ENCODE measurements around the gene GLB1L2.
"Not testable (repeated sequence)": the region's sequence is repeated elsewhere in the genome, so short reads cannot be mapped to it uniquely, and the experiment has no call there.

The GLB1L2 gene

DNA sequence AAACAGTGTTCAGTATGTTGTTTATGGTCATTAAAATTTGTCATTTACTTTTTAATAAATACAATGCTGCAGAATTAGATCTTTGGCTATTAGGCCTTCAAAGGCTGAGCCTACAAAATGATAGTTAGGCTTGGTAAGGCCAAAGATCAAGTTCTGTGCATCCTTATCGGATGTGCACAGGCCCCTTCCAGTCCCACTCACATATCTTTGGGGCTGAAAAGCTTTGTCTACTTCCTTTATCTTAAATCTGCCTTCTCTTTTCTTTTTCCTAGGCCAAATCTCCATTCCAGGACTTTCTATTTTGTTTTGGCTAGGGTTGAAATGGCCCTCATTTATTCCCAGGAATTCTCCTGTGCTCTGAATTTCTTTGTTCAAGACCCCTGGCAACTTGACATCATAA, 3.4 kb upstream of the GLB1L2 start:
- no peak for DNase-seq (ENCODE audit: low spot score)

DNA sequence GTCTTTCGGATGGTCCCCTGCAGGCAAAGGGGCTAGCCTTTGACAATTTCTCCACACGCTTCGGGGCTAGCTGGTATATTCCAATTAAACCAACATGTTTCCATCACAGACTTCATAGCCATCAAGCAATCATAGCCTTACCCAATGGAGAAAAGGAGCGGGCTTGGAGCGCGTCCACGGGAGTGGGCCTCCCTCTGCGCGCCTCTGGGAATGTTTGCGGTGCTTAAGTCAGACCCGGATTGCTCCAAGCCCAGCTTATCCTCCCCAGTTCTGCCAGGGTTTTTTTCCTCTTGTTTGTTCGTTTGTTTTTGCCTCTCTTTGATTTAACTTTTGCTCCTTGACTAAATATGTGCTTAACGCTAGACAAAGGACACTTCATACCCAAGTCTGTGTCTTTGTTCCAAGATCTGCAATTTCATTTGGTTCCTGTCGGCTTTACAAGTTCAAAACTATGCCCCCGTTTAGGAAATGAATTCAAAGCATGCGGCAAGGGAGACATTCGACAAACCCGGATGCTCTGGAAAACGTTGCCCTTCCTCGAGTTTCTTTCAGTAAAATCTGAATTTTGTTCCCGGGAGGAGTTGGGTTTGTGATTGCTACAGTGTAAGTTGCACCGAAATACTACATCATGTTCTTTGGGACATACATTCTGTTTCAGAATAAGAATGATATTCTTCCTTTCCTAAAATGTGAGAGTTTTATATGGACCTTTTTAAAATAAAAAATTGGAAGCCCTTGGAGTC, 1.0 kb upstream of the GLB1L2 start:
- no peak for DNase-seq (ENCODE audit: low spot score)

DNA sequence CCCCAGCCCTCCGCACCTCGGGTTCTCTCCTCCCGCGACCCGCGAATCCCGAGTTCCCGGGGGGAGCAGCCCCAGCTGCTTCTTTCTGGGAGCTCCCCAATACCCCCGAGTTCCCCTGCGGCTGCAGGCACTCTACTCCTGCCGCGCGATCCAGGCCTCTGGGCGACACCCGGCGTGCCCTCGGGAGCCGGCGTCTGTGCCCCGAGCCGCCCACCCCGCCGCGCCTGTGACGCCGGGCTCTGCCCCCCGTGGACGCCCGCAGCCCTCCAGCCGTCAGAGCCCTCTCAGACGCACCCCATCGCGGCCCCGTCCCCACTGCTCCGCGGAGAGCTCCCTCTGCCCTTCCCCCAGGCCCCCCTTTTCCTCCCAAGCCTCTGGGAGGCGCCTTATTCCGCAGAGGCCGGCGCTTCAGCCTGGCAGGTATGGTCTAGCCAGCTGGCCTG, 422 bp downstream of the GLB1L2 start:
- no peak for DNase-seq (ENCODE audit: low spot score)

DNA sequence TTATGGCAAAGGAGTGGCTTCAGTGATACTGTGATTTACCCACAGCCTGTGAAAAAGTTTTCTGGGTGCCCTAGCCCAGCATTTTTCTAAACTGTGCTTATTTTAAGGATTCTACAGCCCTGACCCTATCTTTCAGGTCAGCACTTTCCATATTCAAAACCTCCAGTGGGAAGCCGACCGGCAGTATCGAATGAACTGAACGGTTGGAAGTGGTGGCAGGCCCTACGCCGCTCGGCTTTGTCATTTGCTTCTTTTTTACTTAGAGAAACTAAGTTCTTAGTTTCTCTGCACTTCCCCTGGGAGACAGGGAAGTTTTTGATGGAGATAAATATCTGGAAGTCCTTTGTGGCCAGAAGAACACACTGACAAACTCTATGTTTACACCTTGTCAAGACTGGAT, 994 bp downstream of the GLB1L2 start:
- no peak for DNase-seq (ENCODE audit: low spot score)

DNA sequence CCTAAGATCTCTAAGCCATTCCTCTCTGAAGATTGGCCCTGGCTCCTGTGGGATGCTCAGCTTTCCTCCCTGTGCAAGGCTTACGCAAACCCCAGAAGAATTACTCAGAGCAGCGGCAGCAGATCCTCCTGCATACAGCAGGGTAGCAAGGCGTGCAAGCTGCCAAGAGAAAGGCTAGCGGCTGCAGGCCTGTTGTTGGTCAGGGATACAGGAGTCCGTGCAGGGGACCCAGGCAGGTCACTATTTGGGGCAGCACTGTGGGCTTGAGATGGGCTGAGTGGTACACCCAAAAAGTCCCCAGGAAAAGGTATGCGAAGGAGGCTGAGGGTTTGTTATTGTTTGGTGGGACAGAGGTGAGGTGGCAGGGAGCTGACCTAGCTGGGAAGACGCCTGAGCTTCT, 1.5 kb downstream of the GLB1L2 start:
- no peak for DNase-seq (ENCODE audit: low spot score)

DNA sequence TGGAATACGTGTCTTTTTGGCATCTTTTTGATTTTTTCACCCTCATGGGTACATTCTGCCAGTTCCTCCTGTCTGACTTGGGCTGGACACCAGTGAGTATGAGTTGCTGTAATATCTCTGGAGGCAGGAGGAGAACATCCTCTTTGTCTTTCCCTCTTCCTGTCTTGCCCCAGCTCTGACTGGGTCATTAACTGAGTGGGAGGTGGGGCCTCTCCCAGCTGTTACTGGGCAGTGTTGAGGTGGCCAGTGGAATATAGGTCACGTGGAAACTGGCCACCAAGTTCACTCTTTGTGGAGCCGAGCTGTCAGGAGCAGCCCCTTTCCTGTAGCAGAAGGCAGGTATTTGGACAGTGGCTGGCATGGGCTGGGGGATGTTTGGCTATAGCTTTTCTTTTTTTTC, 2.2 kb downstream of the GLB1L2 start:
- DNase-seq (ENCODE audit: low spot score): no peak

DNA sequence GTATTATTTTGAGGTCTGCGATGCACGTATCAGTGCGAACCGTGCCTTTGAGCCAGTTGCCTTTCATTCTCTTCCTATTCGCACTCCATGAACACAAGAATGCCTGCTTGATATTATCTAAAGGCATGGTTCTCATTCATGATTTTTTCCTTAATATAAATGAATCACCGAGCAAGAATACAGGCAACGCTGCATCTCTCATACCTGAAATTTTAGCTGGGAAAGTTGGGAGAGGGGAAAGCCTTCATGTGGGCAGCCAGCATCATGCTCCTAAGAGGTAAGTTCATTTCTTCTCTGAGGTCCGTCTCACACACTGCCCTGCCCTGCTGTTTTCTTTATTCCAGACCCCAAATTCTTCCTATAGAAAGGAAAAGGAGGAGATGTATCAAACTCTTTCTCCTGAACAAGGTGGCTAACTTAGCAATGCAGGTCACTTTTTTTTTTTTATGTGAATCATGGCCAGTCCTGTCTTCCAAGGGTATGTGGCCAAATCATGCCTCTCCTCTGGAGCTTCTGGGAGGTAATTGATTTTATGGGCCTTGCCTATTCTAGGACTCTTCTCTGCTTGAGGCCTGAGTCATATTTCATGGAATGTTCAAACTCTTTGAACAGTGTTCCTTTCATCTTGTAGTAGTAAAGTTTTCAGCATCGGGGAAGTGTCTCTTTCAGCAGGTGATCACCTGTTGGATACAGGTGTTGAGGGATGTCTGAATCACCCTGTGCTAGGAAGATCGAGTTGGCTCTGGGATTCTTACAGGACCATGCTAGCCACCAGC, 3.2 kb downstream of the GLB1L2 start:
- no peak for DNase-seq (ENCODE audit: low spot score)

DNA sequence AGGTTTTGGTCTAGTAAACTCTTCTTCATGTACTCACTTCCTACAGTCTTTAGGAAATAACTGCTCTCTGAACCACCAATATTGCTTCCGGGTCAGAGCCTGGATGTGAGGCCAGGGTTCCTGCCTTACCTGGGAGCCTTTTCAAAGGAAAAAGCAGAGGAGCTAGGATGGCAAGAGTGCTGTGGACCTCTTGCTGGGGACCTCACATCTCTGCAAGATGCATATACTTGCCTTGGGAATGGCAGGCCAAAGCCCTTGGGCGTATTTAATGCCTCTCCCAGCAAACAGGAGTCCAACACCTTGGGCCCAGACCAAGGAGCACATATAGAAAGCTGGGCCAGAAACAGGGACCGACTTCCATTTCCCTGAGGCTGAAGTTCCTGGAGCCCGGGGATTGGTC, 5.3 kb downstream of the GLB1L2 start:
- DNase-seq (ENCODE audit: low spot score): no peak

DNA sequence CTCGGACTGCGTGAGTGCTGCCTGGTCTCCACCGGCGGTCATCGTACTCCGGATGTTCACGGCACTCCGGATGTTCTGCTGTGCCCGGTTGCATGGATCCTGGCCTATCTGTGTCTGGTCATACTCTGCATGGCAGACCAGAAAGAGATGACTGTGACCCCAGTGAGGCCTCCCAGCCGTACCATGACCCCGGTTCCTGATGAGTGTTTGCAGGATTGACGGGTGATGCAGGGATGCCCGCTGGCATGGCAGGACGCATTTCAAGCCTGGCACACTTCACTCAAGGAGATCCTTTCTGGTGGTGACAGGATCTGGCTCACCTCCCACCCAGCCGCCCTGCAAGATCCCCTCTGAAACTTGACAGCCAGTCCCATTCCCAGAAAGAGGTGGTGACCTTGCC, 6.3 kb downstream of the GLB1L2 start:
- DNase-seq (ENCODE audit: low spot score): no peak

DNA sequence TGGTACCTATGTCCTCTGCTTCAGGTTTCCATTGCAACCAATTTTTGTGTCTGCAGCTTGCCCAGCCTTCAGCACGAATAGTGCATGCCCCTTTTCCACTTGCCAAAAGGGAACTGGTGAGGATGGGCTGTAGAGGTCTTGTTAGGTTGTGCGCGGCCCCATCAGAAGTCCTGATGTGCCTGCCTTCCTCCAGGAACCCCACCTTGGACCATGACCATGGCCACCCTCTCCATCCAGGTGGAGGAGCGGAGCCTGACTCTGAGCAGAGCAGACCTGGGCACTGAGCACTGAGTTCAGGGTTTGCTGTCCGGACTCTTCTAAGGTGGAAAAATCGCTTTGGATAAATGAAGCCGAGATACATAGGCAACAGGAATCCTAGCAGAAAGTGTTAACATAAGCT, 6.9 kb downstream of the GLB1L2 start:
- no peak for DNase-seq (ENCODE audit: low spot score)

DNA sequence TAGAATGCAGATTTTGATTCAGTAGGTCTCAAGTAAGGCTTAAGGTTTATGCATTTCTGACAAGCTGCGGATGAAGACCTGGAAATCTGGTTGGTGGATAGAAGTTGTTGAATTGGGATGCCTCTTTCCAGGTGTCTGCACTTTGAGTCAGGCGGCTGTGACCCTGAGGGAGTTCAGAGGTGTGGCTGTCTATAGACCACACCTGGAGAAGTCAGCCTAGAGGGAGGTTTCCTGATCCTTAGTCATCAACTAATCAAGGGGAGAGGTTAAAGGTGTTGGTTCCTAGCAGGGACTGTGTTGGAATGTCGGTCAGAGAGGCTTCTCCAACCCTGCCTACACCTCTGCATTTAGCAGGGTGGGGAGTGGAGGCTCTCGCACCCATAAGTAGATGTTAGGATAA, 8.0 kb downstream of the GLB1L2 start:
- DNase-seq (ENCODE audit: low spot score): no peak

DNA sequence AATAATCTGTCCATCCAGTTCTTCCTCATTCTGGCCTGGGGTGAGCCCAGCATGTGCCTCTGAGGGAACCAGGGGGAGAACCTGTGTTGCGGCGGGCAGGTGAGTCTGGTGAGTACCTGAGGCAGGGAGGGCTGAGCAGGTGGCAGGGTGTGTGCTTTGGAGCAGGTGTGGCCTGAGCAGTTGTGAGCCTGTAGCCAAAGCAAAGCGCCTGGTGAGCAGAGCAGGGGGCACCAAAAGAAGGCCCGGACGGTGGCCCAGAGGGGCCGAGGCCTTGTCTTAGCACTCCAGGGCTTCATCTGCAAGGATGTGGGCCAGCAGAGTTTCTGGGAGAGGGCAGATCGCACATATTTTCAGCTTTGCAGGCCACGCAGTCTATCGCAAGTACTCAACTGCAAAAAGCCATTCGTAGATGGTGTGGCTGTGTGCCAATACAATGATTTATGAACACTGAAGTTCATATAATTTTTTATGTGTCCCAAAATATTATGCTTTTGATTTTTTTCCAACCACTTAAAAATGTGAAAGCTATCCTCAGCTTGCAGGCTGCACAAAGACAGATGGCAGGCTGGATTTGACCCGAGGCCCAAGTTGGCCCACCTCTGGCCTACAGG, 8.7 kb downstream of the GLB1L2 start:
- DNase-seq (ENCODE audit: low spot score): no peak

DNA sequence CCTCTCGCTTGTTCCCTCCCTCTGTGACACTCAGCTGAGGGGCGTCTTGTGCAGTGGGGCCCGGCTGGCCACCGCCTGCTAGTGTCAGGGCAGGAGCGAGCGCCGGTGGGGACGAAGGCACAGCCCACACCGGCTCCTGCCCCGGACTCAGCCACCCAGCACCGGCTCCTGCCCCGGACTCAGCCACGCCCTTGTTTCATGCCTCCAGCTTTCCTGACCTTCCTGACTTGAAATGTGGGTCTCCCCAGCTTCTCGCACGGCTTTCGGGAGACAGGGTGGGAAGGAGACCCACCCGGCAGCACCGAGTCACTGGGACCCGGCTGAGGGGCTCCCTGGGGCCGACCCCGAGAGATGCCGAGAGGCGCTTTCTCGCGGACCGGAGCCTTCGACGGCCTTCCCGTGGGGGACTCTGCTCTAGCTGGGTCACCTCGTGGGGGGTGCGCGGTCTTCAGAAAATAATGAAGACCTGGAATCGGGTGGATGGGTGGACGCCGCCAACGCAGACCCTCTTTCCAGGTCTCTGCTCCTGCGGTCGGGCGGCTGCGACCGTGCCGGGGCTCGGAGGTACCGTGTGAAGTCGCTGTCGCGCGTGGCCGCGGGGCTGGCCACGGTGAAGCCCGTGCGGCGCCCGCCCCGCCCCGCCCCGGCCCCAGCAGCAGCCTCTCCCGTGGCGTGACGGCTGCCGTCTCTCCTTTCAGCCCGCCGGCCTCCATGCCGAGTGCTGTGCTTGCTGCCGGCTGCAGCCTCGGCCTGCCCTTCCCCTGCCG, 10.2 kb downstream of the GLB1L2 start:
- DNase-seq (ENCODE audit: low spot score): no peak

DNA sequence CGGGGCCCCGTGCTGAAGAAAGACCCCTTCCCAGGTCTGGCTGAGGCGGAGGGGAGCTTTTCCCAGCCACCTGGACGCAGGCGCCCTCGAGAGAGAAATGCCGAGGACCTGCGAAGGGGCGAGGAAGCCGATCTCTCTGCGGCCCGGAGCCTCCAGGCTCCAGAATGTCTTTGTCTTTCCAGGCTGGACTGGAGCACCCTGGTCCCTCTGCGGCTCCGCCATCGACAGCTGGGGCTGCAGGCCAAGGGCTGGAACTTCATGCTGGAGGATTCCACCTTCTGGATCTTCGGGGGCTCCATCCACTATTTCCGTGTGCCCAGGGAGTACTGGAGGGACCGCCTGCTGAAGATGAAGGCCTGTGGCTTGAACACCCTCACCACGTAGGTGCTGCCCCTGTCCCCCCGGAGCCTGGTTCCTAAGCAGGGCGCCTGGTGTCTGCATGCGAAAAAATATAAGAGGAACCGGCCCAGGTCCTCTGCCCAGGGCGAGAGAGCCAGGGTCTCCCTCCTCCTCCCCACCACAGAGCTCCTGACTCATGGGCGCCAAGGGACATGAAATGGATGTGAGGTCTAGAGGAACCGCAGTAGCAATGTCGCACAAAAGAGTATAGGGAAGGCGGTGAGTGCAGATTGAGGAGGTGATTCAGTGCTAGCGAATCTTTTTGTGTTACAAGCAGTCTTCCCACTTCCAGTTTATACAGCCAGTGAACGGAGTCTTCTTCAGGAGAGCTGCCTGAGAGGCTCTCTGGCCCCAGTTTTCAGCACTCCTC, 11.0 kb downstream of the GLB1L2 start:
- no peak for DNase-seq (ENCODE audit: low spot score)

DNA sequence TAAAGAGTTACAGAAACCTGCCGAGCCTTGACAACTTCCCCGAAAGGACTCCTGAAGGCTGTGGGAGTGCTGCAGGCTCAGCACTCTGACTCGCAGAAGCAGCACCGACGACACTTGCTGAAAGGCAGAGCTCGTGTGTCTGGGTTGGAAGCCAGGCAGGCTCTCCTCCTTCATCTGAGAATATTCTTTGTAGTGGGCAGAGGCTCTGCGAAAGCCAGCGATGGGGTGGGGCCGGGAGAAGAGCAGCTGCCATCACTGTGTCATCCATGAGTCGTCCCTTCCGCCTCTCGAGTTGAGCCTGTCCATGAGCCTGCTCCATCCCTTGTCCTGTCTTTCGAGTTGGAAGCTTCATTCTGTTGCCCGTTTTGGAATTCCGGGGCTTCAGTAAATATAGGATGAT, 11.9 kb downstream of the GLB1L2 start:
- DNase-seq (ENCODE audit: low spot score): no peak

DNA sequence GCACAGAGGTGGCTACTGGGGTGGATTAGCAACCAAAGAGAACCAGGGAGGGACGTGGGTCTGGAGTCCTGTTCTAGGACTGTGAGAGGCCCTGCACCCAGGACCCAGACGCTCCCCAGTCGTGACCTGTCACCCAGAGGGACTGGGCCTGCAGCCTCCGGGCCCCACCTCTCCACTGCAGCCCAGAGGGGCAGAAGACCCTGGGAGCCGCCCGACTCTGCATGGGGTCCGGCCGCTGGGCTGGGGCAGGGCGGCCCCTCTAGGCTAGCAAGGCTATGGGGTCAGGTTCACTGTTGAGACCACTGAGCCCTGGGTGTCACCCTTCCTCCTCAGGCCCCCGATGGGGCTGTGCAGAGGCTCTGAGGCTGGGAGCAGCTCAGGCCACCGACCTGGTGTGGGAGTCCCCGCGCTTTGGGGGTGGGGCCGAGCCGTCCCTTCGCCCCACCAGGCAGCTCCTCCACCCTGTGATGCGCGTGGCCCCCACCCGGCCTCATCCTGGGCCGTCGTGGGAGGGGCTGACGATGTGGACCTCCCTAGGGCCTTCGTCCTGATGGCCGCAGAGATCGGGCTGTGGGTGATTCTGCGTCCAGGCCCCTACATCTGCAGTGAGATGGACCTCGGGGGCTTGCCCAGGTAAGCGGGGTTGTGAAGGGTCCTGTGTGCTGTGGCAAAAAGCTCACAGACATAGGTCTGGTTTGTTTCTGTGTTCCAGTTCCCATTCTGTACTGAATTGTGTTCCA, 12.9 kb downstream of the GLB1L2 start:
- not testable (repeated sequence) for DNase-seq (ENCODE audit: low spot score)

DNA sequence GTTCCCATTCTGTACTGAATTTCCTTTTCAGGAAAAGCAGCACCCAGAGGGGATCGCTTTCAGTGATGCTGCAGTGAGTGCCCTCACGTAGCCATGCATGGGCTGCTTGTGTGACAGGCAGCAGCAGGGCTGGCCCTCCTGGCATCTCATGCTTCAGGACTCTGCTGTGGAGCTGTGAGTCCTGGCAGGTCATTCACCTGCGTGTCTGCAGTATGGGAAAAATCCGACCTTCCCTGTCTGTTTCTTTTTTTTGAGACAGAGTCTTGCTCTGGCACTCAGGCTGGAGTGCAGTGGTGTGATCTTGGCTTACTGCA, 13.4 kb downstream of the GLB1L2 start:
- no peak for DNase-seq (ENCODE audit: low spot score)

DNA sequence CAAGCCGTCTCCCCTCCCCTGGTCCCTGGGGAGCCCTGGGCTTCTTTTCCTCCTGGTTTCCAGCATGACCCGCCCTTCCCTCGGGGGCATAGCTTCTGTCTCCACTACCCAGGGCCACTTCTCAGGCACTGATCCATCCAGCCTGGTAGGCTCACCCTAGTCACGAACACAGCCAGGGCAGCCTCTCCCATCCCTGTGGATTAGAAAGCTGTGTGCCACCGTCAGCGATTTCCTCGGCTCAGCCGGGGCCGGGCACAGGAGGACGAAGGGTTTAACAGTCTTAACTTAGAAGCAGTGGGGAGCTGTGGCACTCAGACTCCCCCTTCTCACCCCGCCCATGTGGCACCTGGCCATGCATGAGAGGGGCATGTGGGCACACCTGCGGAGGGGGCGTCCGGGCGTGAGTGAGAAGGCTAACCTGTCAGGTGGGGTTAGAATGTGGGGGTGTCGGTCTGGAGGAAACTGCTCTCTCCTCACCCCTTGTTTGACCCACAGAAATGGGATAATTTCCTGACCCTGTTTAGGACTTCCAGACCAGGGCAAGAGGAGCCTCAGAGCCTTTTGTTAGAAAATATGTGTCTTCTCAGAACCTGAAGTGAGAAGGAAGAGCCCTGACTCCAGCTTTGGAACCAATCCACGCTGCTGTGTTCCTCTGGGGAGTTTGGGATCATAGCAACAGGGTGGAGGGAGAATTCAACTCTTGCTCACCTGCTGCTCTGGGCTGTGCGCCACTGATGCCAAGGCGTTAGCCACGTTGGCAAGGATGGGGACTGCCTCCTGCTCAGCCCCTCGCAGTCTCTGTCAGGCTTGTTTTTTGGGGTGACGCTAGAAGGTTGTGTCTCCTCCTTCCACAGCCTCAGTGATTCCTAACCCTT, 14.6 kb downstream of the GLB1L2 start:
- DNase-seq (ENCODE audit: low spot score): no peak

DNA sequence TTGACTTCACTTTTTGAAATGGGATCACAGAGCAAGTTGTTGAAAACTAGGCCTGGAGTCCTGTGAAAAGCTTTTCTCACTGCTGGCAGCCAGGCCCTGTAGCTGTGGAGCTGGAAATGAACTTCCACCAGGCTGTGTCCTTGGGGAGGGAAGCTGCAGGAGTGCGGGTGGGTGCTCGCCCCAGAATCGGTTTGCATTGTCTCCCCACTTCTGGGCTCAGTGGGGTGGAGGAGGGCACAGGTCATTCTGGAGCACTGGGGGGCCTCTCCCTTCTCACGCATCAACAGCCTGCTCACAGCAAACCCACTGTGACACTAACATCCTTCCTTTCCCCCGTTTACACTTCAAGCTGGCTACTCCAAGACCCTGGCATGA, 15.2 kb downstream of the GLB1L2 start:
- no peak for DNase-seq (ENCODE audit: low spot score)

DNA sequence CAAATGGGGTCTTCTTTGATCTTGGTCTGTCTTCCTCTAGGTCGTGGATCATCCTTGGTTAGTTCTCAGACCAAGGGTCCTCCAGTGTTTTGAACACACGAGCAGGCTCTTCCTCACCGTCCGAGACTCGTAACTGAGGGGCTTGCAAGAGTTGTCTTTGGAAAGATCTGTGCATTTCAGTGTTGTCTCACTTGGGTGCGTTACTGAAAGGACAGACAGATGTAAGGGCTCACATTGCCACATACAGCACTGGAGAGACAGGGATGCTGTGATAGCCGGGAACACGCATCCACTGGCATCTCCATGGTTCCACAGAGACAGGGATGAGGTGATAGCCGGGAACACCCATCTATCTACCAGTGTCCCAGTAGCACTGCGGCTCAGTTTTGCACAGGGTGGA, 15.7 kb downstream of the GLB1L2 start:
- no peak for DNase-seq (ENCODE audit: low spot score)

Data from hematopoietic multipotent progenitor cell treated with erythropoietin and hydrocortisone succinate and interleukin-3 and kit ligand, for 17 days (in vitro differentiated cells).